Right cardiac atrium (tissue), 5 donors: ENCODE measurements around the gene JUP. TPM values are rescaled to one million over a fixed set of nuclear protein-coding genes. Genes with fewer than 3 reads are reported as not detected.
A peak's percentile ranks its signal among the peaks of the same experiment; 100 is the strongest.

Source experiments
- ATAC-seq, 2 donors: fragments of 200-7000 bp; cut with Tn5 transposase; one replicate each; pipeline versions ENCODE4 v1.8.0 to v1.9.1; 2020; ENCODE audit warnings: moderate library complexity in 2 of 2, mild to moderate bottlenecking in 1 of 2
- DNase-seq, 3 donors: peaks; one replicate each; pipeline ENCODE4 v3.0.0-alpha.2; 2020
- H3K27ac ChIP-seq: one replicate; pipeline ENCODE4 v1.5.1; 2013; ENCODE audit warnings: mild to moderate bottlenecking, low read length, control low read depth, moderate library complexity
- H3K27me3 ChIP-seq: one replicate; pipeline ENCODE4 v1.6.1; 2013; ENCODE audit not compliant: control insufficient read depth, insufficient read depth
- H3K4me1 ChIP-seq: one replicate; pipeline ENCODE4 v1.6.1; 2013; ENCODE audit warnings: low read length; ENCODE audit not compliant: control insufficient read depth, insufficient read depth
- H3K4me3 ChIP-seq: one replicate; pipeline ENCODE4 v1.5.1; 2013; ENCODE audit warnings: low read length, control low read depth
- H3K9me3 ChIP-seq: one replicate; pipeline ENCODE4 v1.6.1; 2013; ENCODE audit warnings: low read length; ENCODE audit not compliant: control insufficient read depth
- WGBS: extraction: QIAGEN DNeasy Blood & Tissue Kit; methylation state at CpG from one replicate; pipeline ENCODE4 v1.1.7; 2013; 5-methylcytosine and 5-hydroxymethylcytosine counted together
- intact Hi-C, 4 donors: fragments of 100-400 bp; cut with DNase I; formaldehyde crosslinking; loops; one replicate each; pipeline versions ENCODE4 v1.11.0 to v1.14.0; 2022 to 2023
- polyA plus RNA-seq: library from polyadenylated mRNA; stranded (reverse); fragments of 200-250 nt; gene quantifications from one replicate; pipeline ENCODE4 v1.2.3, GENCODE V29; 2013
- total RNA-seq, 4 donors: library from RNA; stranded (reverse); fragmentation: NEBNext Ultra II Directional; extraction: Animal tissue kit (Norgen Biotek cat#: 25700); gene quantifications; one replicate each; pipeline ENCODE4 v1.2.1, GENCODE V29; 2021
- donor health status: healthy with polysubstance abuse.
- donor health status: DM: no; HTN: yes; CAD: no.
- donor health status: DM: no; HTN: no; CAD: no.
- donor health status: DM: no; HTN: yes; CAD: no; lungs with severe emphysema.
- donor health status: DM: yes; HTN: yes; CAD: no.

Gene JUP
- total and polyA plus RNA-seq, 5 donors, result 135 to 239 (median 180) TPM

- ATAC-seq (peak; percentile 83 to 84), DNase-seq (peak; percentile 69 to 88 (median 82))
- H3K27ac ChIP-seq, result peak overlapping the region; percentile 93
- intact Hi-C loops, result no loop called here
- H3K9me3 ChIP-seq, result no peaks in the 10 kb centered on the region
- H3K4me1 ChIP-seq, result peaks cover 23% of the 10 kb centered on the region
- H3K4me3 ChIP-seq, result no peak overlapping the region
- 21% methylated on average over 22 of the region's 22 CpGs for WGBS
- no peaks in the 10 kb centered on the region for H3K27me3 ChIP-seq
These were observed 6.6 kb upstream of the JUP start for GRCh38 chr17:41792845-41793783.

- Histone ChIP-seq H3K4me1 (peaks cover 23% of the 10 kb centered on the region), H3K27me3 (no peaks in the 10 kb centered on the region), H3K4me3 (no peak overlapping the region), H3K9me3 (no peaks in the 10 kb centered on the region), H3K27ac (peak overlapping the region; percentile 10)
- intact Hi-C loops, result no loop called here
- WGBS, result 43% methylated on average over 4 of the region's 4 CpGs
- no peak for DNase-seq
- ATAC-seq, result no peak
These were observed 509 bp upstream of the JUP start for GRCh38 chr17:41787021-41787418.

GRCh38 chr17:41785859-41786226 is 668 bp downstream of the JUP start:
- DNase-seq (peak; percentile 67 to 81 (median 80)), ATAC-seq (peak; percentile 2 to 7)
- under 1% methylated on average over 22 of the region's 22 CpGs for WGBS
- Histone ChIP-seq H3K4me1 (peaks cover 28% of the 10 kb centered on the region), H3K4me3 (peak overlapping the region; percentile 82), H3K27ac (peak overlapping the region; percentile 90), H3K9me3 (no peaks in the 10 kb centered on the region), H3K27me3 (no peaks in the 10 kb centered on the region)
- intact Hi-C loops, result no loop called here

GRCh38 chr17:41785091-41785858 is 1.2 kb downstream of the JUP start:
- Histone ChIP-seq H3K27me3 (no peaks in the 10 kb centered on the region), H3K27ac (peak overlapping the region; percentile 90), H3K4me1 (peaks cover 28% of the 10 kb centered on the region), H3K9me3 (no peaks in the 10 kb centered on the region), H3K4me3 (peak overlapping the region; percentile 82)
- no peak for ATAC-seq
- intact Hi-C loops, result no loop called here
- 5% methylated on average over 13 of the region's 13 CpGs for WGBS
- DNase-seq, result peak in 2 of 3 donors; percentile 73 to 76

- intact Hi-C loops, result no loop called here
- Histone ChIP-seq H3K4me1 (peaks cover 30% of the 10 kb centered on the region), H3K27me3 (no peaks in the 10 kb centered on the region), H3K27ac (peak overlapping the region; percentile 90), H3K9me3 (no peaks in the 10 kb centered on the region), H3K4me3 (peak overlapping the region; percentile 82)
- ATAC-seq, result peak; percentile 15 to 22
- peak; percentile 57 to 83 (median 82) for DNase-seq
- WGBS, result 20% methylated on average over 6 of the region's 6 CpGs
These were observed 2.2 kb downstream of the JUP start for GRCh38 chr17:41784207-41784744.

- WGBS, result 15% methylated on average over 4 of the region's 4 CpGs
- peak overlapping the region; percentile 96 for H3K27ac ChIP-seq
- peak; percentile 33 to 66 for ATAC-seq
- H3K4me1 ChIP-seq, result peaks cover 35% of the 10 kb centered on the region
- DNase-seq, result peak; percentile 84 to 93 (median 90)
- intact Hi-C loops, result no loop called here
- H3K27me3 ChIP-seq, result no peaks in the 10 kb centered on the region
- H3K4me3 ChIP-seq, result no peak overlapping the region
- H3K9me3 ChIP-seq, result no peaks in the 10 kb centered on the region
These were observed 4.4 kb downstream of the JUP start for GRCh38 chr17:41782142-41782541.

- intact Hi-C loops, result no loop called here
- no peaks in the 10 kb centered on the region for H3K9me3 ChIP-seq
- ATAC-seq (no peak), DNase-seq (peak in 2 of 3 donors; percentile 45 to 68)
- H3K4me3 ChIP-seq, result no peak overlapping the region
- peak overlapping the region; percentile 96 for H3K27ac ChIP-seq
- WGBS, result 41% methylated on average over 13 of the region's 13 CpGs
- H3K27me3 ChIP-seq, result no peaks in the 10 kb centered on the region
- H3K4me1 ChIP-seq, result peaks cover 38% of the 10 kb centered on the region
These were observed 5.0 kb downstream of the JUP start for GRCh38 chr17:41781404-41782110.

- H3K27ac ChIP-seq, result peak overlapping the region; percentile 70
- ATAC-seq, result no peak
- H3K27me3 ChIP-seq, result no peaks in the 10 kb centered on the region
- no peaks in the 10 kb centered on the region for H3K9me3 ChIP-seq
- no peak for DNase-seq
- peaks cover 51% of the 10 kb centered on the region for H3K4me1 ChIP-seq
- WGBS, result 96% methylated on average over 1 of the region's 1 CpG
- H3K4me3 ChIP-seq, result no peak overlapping the region
- intact Hi-C loops, result no loop called here
These were observed 6.6 kb downstream of the JUP start for GRCh38 chr17:41779954-41780353.

- DNase-seq (peak; percentile 87 to 93 (median 93)), ATAC-seq (peak; percentile 71 to 79)
- Histone ChIP-seq H3K9me3 (no peaks in the 10 kb centered on the region), H3K4me1 (peaks cover 56% of the 10 kb centered on the region), H3K27ac (peak overlapping the region; percentile 79), H3K27me3 (no peaks in the 10 kb centered on the region), H3K4me3 (no peak overlapping the region)
- WGBS, result 10% methylated on average over 12 of the region's 12 CpGs
- intact Hi-C loops, result no loop called here
These were observed 8.8 kb downstream of the JUP start for GRCh38 chr17:41777574-41778188.

GRCh38 chr17:41777157-41777573 is 9.3 kb downstream of the JUP start:
- H3K9me3 ChIP-seq, result no peaks in the 10 kb centered on the region
- peak; percentile 64 to 74 for ATAC-seq
- no peaks in the 10 kb centered on the region for H3K27me3 ChIP-seq
- DNase-seq, result peak; percentile 62 to 88 (median 87)
- H3K4me3 ChIP-seq, result no peak overlapping the region
- H3K27ac ChIP-seq, result peak overlapping the region; percentile 79
- H3K4me1 ChIP-seq, result peaks cover 52% of the 10 kb centered on the region
- intact Hi-C loops, result no loop called here
- WGBS, result 19% methylated on average over 4 of the region's 4 CpGs
